Eye (tissue), 1 donor: ENCODE measurements around the gene PMAIP1.
A peak's percentile ranks its signal among the peaks of the same experiment; 100 is the strongest.
"Not testable (repeated sequence)": the region's sequence is repeated elsewhere in the genome, so short reads cannot be mapped to it uniquely, and the experiment has no call there.

ENCODE experiments used
- DNase-seq: peaks from one replicate; pipeline ENCODE4 v3.0.0-alpha.2; 2015

PMAIP1 gene

DNA sequence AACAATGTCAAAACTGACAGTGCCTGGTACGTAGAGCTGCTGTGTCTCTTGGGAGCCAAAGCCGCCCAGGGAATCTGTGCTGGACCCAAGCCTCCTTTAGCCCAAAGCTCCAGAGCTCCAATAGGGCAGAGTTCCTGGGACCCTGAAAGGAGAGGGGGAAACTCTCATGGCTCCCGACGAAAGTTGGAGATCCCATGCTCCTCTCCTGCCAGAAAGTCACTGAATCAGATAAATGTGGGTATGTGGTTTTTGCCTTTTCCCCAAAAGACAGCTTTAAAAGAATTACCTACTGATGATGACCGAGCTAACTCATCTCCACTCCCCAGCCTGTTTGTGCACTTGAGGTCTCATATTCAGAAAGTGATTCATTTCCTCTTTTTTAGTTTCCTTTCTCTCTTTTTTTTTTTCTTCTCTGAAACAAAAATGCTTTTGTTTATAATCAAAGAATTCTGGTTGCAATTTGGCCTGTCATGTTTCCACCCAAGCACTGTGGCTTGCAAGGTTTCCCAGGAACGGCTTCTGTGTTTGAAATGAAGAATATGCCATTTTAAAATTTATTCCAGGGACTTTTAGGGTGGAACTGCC is 14.1 kb upstream of the PMAIP1 start:
- no peak for DNase-seq

DNA sequence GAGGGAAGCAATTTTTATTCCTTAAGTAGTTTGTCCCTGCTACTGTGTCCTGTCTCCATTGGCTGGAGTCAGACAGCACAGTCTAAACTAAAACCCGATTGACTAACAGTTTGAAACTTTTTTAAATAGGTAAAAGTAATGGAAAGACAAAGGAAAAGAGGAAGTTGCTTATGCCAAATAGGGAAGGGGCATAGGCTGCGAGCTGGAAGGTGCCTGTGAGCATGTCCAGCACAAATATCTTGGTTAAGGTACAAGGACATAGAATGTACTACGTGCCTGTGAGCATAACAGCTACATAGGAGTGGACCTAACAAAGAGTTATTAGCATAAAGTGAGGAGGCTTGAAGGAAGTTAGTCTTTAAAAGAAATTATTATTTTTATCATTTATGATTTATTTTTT is 13.4 kb upstream of the PMAIP1 start:
- DNase-seq, result not testable (repeated sequence)

DNA sequence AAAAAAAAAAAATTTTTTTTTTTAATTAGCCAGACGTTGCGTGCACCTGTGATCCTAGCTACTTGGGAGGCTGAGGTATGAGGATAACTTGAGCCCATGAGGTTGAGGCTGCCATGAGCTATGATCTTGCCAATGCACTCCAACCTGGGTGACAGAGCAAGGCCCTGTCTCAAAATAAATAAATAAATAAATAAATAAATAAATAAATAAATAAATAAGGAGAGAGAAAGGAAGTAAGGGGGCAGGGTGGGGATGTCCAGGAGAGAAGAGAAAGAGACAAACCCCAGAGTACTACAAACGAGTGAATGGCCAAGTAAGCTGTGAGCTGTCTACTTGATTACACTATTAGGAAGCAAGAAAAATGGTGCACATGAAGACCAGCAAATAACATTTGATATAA is 7.7 kb upstream of the PMAIP1 start:
- DNase-seq, result no peak

DNA sequence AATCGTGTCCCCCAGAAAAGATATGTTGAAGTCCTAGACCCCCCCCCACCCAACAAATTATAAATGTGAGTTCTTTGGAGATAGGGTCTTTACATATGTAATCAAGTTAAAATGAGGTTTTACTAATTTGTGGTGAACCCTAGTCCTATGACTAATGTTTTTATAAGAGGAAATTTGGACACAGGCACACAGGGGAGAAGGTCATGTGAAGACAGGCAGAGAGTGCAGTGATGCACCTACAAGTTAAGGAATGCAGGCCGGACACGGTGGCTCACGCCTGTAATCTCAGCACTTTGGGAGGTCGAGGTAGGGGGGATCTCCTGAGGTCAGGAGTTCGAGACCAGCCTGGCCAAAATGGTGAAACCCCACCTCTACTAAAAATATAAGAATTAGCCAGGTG is 5.8 kb upstream of the PMAIP1 start:
- DNase-seq, result no peak

DNA sequence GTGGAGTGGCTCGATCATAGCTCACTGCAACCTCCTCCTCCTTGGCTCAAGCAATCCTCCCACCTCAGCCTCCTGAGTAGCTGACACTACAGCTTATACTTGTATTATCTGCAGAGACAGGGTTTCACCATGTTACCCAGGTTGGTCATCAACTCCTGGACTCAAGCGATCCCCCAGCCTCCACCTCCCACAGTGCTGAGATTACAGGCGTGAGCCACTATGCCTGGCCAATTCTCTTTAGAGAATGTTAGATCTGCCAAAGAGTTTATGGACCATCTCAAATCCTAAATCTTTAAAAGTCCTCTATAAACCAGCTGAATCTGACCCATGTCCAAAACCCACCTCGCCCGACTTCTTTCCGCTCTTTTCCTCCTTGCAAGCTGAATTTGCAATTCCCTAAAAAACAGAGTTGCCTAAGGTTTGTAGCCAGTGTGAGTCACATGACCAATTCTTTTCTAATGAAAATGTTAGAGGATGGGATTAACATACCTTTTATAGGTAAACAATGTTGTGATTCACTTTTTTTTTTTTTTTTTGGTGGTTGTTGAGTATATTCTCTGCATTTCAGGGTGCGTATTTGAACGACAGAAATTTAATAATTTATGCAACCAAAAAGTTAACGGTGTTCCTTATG is 2.4 kb upstream of the PMAIP1 start:
- peak; percentile 39 for DNase-seq

DNA sequence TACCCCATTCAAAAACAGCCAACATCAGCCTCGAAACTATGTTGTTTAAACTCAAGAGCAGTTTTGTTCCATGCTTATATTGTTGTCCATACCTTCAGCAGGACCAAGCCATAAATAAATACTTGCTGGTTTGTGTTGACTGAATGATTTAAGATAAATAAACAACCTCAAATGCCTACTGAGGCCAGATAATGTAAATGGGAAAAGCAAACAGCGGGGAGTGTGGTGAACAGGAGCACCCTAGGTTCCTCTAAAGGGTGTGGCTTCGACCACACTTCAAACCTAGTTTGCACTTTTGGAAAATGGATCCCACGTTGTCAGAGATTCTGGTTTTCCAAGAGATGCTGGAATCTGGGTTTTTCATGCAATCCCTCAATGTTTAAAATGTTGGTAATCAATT is 1.7 kb upstream of the PMAIP1 start:
- DNase-seq, result peak; percentile 46

DNA sequence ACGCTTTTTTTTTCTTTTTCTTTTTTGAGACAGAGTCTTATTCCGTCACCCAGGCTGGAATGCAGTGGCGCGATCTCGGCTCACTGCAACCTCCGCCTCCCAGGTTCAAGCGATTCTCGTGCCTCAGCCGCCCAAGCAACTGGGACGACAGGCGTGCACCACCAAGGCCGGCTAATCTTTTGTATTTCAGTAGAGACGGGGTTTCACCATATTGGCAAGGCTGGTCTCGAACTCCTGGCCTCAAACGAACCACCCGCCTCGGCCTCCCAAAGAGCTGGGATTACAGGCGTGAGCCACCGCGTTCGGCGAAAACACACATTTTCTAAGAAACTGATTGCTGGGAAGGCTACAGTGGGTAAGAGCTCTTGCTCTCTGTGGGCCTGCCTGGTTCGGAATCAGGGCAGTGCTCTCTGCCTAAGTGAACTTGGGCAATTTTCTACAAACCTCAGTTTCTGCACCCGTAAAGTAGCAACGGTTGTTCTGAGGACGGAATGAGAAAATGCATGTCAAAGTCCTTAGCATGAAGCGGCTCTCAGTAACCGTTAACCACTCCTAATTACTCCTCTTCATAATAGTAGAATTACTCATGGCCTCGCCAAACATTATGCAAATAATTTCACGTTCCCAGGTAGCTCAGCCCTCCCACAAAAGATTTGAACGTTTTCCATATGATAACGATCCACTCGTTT is 1.0 kb upstream of the PMAIP1 start:
- DNase-seq, result no peak

DNA sequence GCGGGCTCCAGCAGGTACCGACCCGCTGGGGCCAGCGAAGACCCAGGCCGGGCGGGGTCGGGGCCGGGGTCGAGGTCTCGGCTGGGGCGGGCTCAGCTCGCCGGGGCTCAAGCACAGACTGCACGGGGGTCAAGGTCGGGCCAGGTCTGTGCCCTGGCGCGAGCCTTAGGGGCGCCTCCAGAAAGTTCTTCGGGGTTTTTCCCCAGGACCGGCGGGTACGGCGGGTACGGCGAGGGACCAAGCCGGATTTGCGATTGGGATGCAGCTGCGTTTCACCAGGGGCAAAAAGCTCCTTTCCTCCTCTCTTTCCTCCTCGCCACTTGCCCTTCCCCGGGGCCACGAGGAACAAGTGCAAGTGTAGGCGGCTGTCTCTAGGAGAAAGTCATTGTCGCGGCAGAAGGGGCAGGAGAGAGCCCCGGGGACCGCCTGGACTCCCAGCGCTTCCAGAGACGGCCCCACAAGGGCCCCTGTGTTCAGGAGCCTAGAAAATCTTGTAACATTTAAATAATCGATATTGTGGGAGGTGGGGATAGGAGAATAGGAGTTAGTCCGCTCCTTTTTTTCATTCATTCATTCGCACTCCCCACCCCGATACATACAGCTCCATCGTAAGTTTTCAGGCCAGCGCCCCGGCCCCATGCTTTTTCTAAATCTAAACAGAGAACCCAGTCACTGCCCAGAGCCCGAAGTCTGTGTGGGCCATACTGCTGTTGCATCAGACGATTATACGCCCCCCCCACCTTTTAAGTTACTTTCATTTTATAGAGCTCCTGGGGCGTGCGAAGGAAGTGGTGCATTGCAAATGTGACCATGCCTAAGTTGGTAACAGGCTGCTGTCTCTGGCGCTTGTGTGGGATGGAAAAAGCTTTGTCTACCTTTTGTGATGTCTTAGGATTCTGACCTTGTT is 679 bp downstream of the PMAIP1 start:
- peak; percentile 80 for DNase-seq

DNA sequence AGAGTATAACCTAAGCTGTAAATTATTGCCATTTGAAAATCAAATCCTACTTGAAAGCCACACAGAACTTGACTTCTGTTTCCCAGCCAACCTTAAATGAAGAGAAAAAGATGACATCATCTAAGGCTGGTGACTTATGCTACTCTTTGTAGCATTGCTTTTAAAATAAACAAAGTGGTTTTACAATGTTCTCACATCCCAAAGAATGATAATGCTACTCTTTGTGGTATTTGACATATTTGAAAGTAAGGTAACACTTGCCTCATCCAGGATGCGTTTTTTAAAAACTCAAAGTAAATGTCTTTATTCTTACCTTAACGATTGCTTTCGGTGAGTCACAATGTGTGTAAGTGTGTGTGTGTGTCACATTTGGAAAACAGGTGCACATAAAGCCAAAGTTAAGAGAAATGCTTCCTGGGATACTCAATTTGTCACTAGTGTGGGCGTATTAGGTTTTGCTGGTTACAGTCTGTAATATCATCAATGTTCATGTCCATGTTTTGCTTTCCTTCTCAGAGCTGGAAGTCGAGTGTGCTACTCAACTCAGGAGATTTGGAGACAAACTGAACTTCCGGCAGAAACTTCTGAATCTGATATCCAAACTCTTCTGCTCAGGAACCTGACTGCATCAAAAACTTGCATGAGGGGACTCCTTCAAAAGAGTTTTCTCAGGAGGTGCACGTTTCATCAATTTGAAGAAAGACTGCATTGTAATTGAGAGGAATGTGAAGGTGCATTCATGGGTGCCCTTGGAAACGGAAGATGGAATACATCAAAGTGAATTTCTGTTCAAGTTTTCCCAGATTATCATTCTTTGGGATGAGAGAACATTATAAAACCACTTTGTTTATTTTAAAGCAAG is 2.6 kb downstream of the PMAIP1 start:
- no peak for DNase-seq

DNA sequence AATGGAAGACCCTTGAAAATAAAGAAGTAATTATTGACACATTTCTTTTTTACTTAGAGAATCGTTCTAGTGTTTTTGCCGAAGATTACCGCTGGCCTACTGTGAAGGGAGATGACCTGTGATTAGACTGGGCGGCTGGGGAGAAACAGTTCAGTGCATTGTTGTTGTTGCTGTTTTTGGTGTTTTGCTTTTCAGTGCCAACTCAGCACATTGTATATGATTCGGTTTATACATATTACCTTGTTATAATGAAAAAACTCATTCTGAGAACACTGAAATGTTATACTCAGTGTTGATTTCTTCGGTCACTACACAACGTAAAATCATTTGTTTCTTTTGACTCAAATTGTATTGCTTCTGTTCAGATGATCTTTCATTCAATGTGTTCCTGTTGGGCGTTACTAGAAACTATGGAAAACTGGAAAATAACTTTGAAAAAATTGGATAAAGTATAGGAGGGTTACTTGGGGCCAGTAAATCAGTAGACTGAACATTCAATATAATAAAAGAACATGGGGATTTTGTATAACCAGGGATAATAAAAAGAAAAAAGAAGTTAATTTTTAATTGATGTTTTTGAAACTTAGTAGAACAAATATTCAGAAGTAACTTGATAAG is 3.3 kb downstream of the PMAIP1 start:
- DNase-seq, result no peak

DNA sequence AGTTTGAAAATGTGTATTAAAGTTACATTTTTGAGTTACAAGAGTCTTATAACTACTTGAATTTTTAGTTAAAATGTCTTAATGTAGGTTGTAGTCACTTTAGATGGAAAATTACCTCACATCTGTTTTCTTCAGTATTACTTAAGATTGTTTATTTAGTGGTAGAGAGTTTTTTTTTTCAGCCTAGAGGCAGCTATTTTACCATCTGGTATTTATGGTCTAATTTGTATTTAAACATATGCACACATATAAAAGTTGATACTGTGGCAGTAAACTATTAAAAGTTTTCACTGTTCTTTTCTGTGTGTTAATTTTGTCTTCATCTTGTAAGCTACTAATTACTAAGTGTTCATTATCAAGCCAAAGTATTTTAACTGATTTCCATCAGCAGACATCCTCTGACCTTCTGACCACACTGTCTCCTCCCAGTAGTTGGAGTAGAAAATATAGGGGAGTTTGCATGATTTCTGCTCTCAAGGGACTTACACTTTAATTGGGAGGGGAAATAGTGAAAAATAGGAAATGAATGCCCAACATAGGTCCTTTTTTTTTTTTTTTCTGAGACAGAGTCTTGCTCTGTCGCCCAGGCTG is 4.3 kb downstream of the PMAIP1 start:
- DNase-seq, result no peak

DNA sequence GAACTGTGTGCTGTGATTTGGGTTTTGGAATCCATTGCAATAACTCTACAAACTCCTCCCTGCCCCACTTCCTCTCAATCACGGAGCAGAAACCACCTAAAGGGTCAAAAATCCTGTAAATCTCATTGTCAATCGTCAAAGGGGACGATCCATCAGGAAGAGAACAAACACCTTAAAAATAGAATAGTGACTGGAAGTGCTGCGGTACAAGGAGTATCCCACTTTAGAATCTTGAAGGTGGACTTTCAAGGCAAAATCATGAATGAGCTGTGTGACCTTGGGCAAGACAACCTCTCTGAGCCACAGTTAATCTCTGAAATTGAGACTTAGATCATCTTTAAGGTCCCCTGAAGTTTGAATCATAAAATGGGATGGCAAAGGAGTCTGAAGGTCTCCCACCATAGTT is 5.9 kb downstream of the PMAIP1 start:
- DNase-seq, result no peak

DNA sequence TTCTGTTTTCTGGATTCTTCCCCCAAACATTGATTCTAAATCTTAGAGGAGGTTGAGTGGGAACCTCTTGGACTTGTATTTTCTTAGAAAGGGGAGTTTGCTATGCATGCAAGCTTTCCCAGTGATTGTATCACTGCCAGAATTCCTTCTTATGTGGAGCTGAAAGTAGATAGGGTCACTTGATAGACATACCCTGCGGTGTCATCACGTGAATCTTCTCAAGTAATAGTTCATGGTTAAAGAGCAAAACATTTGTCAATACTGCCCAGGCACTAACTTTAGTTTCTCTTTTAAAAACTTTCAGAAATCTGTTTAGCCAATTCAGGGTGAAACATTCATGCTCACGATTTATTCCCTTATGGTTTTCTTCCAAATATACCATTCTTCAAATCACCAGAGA is 6.4 kb downstream of the PMAIP1 start:
- DNase-seq, result no peak

DNA sequence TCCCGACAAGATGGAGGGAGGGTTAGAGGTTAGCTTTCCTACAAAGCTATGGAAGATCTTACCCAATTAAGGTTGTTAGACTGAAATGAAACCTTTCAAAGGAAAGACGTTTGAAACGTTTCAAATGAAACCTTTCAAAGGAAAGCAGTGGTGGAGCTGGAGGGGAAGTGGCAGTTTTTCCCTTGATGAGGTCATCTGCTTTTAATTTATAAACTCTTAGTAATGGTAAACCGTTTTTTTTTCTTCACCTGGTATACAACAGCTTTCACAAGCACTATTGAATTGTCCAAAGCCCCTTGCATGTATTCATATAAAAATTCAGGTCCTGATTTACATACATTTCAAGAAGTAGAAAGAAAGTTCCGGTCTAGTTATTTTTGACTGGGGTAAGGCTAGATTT is 7.4 kb downstream of the PMAIP1 start:
- no peak for DNase-seq

DNA sequence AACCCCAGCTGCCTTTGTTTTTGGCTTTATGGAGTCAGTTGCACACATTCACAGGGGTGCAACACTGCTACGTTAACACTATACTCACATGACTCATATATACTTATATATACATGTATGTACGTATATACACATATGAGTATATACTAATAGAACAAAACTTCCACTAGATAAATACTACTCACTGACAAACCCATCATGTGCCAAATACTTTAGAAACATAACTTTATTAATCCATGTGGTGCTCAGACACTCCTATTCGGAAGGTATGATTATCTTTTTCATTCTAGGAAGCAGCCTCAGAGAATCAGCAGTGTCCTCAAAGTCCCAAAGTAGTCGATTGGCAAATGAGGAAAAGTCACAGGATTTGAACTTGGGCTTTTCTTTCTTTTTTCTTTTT is 7.9 kb downstream of the PMAIP1 start:
- no peak for DNase-seq

DNA sequence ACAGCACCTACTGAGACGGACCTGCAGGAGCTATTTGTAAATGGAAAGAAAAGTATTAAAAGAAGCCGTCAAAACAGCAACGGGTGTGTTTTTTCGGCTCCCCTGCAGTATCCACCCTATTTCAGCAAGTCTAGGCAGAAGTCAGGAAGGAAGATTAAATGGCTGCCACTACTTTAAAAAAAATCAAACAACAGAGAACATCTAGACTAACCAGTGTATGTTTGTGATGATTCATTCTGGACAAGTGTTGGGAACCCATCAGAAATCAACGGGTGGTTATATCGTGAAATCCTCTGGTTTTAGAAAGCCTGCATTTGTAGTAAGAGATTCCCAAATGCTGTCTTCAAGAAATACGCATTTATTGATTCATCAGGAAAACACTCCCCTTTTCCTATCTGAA is 9.0 kb downstream of the PMAIP1 start:
- no peak for DNase-seq

DNA sequence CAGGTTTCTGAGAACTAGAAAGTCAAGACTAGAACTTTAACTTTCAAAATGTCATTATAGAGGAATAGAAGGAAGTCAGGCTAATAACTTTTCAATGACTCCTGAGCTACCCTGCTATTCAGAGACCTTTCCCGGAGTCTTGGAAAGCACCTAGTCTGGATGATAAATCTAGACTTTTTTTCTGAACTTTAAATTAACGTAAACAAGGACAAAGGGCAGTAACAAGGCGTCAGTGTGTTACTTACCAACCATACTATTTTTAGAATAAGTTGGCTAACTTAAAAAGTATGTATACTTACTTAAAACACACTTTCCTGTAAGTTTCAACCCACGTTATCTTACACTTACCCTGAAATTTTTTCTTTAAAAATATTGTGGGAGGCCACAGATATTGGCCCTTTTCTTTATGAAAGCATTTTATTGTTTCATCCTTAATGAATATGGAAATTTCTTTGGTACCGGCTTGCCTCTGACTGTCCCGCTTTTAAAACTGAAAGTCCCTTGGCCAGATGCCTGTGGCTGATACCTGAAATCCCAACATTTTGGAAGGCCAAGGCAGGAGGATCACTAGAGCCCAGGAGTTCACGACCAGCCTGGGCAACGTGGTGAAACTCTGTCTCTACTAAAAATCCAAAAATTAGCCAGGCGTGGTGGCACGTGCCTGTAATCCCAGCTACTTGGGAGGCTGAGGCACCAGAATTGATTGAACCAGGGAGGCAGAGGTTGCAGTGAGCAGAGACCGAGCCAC is 9.7 kb downstream of the PMAIP1 start:
- DNase-seq, result no peak

DNA sequence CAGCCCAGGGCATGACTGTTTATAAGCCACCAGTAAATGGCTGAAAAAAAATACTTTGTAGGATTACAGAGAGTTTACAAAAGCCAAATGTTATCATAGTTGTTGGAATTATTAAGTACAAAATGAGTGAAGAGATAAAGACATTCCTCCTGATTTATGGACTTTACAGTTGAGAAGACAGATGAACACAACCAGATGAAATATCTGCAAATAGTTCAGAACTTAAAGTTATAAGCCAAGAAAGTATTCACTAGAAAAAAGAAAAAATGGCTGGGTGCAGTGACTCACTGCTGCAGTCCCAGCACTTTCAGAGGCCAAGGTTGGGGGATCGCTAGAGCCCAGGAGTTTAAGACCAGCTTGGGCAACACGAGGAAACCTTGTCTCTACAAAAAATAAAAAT is 11.2 kb downstream of the PMAIP1 start:
- DNase-seq, result no peak

DNA sequence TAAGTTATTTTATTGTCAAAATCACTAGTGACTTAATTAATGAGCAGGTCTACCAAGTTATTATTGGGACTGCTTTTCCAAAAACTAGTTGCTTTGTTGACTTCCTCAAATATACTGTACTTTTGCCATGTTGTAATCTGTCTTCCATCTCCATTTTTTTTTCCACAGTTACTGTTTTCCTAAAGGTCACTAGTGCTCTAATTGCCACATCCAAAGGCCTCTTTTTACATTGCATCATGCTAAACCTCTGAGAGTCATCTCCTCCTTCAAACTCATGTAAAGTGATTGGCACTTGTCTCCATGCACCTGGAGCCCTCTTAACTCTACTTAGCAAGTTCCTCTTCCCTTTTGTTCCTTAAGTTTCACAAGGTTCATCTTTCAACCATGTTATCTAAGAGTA is 11.8 kb downstream of the PMAIP1 start:
- DNase-seq, result no peak

DNA sequence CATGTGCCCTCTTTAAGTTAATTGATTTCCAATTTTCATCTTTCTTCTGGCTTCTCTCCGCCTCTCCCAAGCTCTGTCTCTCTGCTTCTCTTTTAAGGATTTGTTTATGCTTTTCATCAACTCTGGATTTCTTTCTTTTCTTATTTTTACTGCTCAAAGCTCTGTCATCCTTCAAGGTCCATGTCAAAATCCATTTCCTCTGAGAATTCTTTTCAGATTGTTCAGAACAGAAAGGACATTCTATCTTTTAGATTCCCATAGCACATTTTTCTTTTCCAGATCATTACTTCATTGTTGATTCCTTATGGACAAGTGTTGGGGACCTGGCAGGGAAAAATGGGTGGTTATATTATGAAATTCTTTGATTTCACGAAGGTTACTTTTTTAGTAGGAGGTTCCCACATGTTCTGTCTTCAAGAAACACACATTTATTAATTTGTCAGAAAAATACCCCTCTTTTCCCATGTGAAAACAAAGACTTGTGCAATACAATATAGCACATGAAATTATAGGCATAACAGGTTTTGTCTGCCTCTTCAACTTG is 12.3 kb downstream of the PMAIP1 start:
- DNase-seq, result no peak

DNA sequence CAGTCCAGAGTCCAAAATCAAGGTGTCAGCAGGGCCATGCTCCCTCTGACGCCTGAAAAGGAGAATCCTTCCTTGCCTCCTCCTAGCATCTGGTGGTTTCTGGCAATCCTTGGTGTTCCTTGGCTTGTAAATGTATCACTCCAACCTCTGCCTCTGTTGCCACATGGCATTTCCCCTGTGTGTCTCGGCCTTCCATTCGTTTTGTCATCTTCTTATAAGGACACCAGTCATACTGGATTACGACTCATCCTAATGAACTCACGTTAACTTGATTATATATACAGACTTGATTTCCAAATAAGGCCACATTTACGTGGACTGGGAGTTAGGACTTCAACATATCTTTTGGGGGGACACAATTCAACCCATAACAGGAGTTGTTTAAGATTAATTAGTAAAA is 15.8 kb downstream of the PMAIP1 start:
- no peak for DNase-seq
